Right cardiac atrium (tissue), 5 donors: ENCODE measurements around the gene EXOC2. TPM values are rescaled to one million over a fixed set of nuclear protein-coding genes. Genes with fewer than 3 reads are reported as not detected.

Source experiments
- ATAC-seq, 2 donors: fragments of 200-7000 bp; cut with Tn5 transposase; one replicate each; pipeline versions ENCODE4 v1.8.0 to v1.9.1; 2020; ENCODE audit warnings: moderate library complexity in 2 of 2, mild to moderate bottlenecking in 1 of 2
- DNase-seq, 3 donors: peaks; one replicate each; pipeline ENCODE4 v3.0.0-alpha.2; 2020
- H3K27ac ChIP-seq: one replicate; pipeline ENCODE4 v1.5.1; 2013; ENCODE audit warnings: mild to moderate bottlenecking, low read length, control low read depth, moderate library complexity
- H3K27me3 ChIP-seq: one replicate; pipeline ENCODE4 v1.6.1; 2013; ENCODE audit not compliant: control insufficient read depth, insufficient read depth
- H3K4me1 ChIP-seq: one replicate; pipeline ENCODE4 v1.6.1; 2013; ENCODE audit warnings: low read length; ENCODE audit not compliant: control insufficient read depth, insufficient read depth
- H3K4me3 ChIP-seq: one replicate; pipeline ENCODE4 v1.5.1; 2013; ENCODE audit warnings: low read length, control low read depth
- H3K9me3 ChIP-seq: one replicate; pipeline ENCODE4 v1.6.1; 2013; ENCODE audit warnings: low read length; ENCODE audit not compliant: control insufficient read depth
- WGBS: extraction: QIAGEN DNeasy Blood & Tissue Kit; methylation state at CpG from one replicate; pipeline ENCODE4 v1.1.7; 2013; 5-methylcytosine and 5-hydroxymethylcytosine counted together
- intact Hi-C, 4 donors: fragments of 100-400 bp; cut with DNase I; formaldehyde crosslinking; loops; one replicate each; pipeline versions ENCODE4 v1.11.0 to v1.14.0; 2022 to 2023
- polyA plus RNA-seq: library from polyadenylated mRNA; stranded (reverse); fragments of 200-250 nt; gene quantifications from one replicate; pipeline ENCODE4 v1.2.3, GENCODE V29; 2013
- total RNA-seq, 4 donors: library from RNA; stranded (reverse); fragmentation: NEBNext Ultra II Directional; extraction: Animal tissue kit (Norgen Biotek cat#: 25700); gene quantifications; one replicate each; pipeline ENCODE4 v1.2.1, GENCODE V29; 2021
- donor health status: healthy with polysubstance abuse.
- donor health status: DM: no; HTN: yes; CAD: no.
- donor health status: DM: no; HTN: no; CAD: no.
- donor health status: DM: no; HTN: yes; CAD: no; lungs with severe emphysema.
- donor health status: DM: yes; HTN: yes; CAD: no.

Gene EXOC2
- total and polyA plus RNA-seq, 5 donors, result 7.9 to 17.9 (median 14.3) TPM

- Histone ChIP-seq H3K27ac (no peak overlapping the region), H3K4me1 (no peaks in the 10 kb centered on the region), H3K27me3 (peaks cover 2% of the 10 kb centered on the region), H3K9me3 (no peaks in the 10 kb centered on the region), H3K4me3 (no peak overlapping the region)
- intact Hi-C loops, result loop anchor here in 1 of 4 donors (10.0 kb wide), 1 partner anchor 127 kb away; no protein-coding TSS in a partner anchor
- DNase-seq (peak; percentile 72 to 89 (median 76)), ATAC-seq (peak; percentile 70 to 73)
- WGBS, result 16% methylated on average over 11 of the region's 11 CpGs
These were observed 29.2 kb upstream of the EXOC2 start for GRCh38 chr6:722077-722524.

- no peaks in the 10 kb centered on the region for H3K27me3 ChIP-seq
- H3K27ac ChIP-seq, result no peak overlapping the region
- DNase-seq, result no peak
- intact Hi-C loops, result loop anchor here in 1 of 4 donors (10.0 kb wide), 1 partner anchor 124 kb away; no protein-coding TSS in a partner anchor
- H3K4me3 ChIP-seq, result no peak overlapping the region
- 84% methylated on average over 7 of the region's 7 CpGs for WGBS
- H3K9me3 ChIP-seq, result no peaks in the 10 kb centered on the region
- no peak for ATAC-seq
- H3K4me1 ChIP-seq, result no peaks in the 10 kb centered on the region
These were observed 25.4 kb upstream of the EXOC2 start for GRCh38 chr6:718345-718744.

GRCh38 chr6:717135-717534 lies 24.2 kb upstream of the EXOC2 start:
- H3K4me1 ChIP-seq, result no peaks in the 10 kb centered on the region
- H3K4me3 ChIP-seq, result no peak overlapping the region
- ATAC-seq (no peak), DNase-seq (no peak)
- no peaks in the 10 kb centered on the region for H3K27me3 ChIP-seq
- no peak overlapping the region for H3K27ac ChIP-seq
- intact Hi-C loops, result loop anchor here in 1 of 4 donors (10.0 kb wide), 1 partner anchor 122 kb away; no protein-coding TSS in a partner anchor
- no peaks in the 10 kb centered on the region for H3K9me3 ChIP-seq
- 94% methylated on average over 11 of the region's 11 CpGs for WGBS

- no peaks in the 10 kb centered on the region for H3K4me1 ChIP-seq
- WGBS, result 68% methylated on average over 13 of the region's 13 CpGs
- DNase-seq, result no peak
- no peaks in the 10 kb centered on the region for H3K9me3 ChIP-seq
- H3K27ac ChIP-seq, result no peak overlapping the region
- H3K4me3 ChIP-seq, result no peak overlapping the region
- intact Hi-C loops, result loop anchor here in 1 of 4 donors (10.0 kb wide), 1 partner anchor 121 kb away; no protein-coding TSS in a partner anchor
- no peak for ATAC-seq
- H3K27me3 ChIP-seq, result no peaks in the 10 kb centered on the region
These were observed 23.0 kb upstream of the EXOC2 start for GRCh38 chr6:715709-716491.

GRCh38 chr6:714100-714499 lies 21.2 kb upstream of the EXOC2 start:
- intact Hi-C loops, result loop anchor here in 1 of 4 donors (10.0 kb wide), 1 partner anchor 119 kb away; no protein-coding TSS in a partner anchor
- Histone ChIP-seq H3K4me1 (no peaks in the 10 kb centered on the region), H3K27me3 (no peaks in the 10 kb centered on the region), H3K4me3 (no peak overlapping the region), H3K27ac (no peak overlapping the region), H3K9me3 (no peaks in the 10 kb centered on the region)
- DNase-seq (no peak), ATAC-seq (no peak)
- 65% methylated on average over 4 of the region's 4 CpGs for WGBS

GRCh38 chr6:713351-713750 lies 20.4 kb upstream of the EXOC2 start:
- H3K9me3 ChIP-seq, result no peaks in the 10 kb centered on the region
- DNase-seq (no peak), ATAC-seq (no peak)
- no peaks in the 10 kb centered on the region for H3K27me3 ChIP-seq
- 81% methylated on average over 5 of the region's 5 CpGs for WGBS
- no peak overlapping the region for H3K4me3 ChIP-seq
- intact Hi-C loops, result loop anchor here in 1 of 4 donors (10.0 kb wide), 1 partner anchor 119 kb away; no protein-coding TSS in a partner anchor
- H3K4me1 ChIP-seq, result no peaks in the 10 kb centered on the region
- H3K27ac ChIP-seq, result no peak overlapping the region

GRCh38 chr6:712805-713204 lies 19.9 kb upstream of the EXOC2 start:
- Histone ChIP-seq H3K4me3 (no peak overlapping the region), H3K9me3 (no peaks in the 10 kb centered on the region), H3K27me3 (no peaks in the 10 kb centered on the region), H3K27ac (no peak overlapping the region), H3K4me1 (no peaks in the 10 kb centered on the region)
- 79% methylated on average over 8 of the region's 8 CpGs for WGBS
- no peak for DNase-seq
- intact Hi-C loops, result loop anchor here in 1 of 4 donors (10.0 kb wide), 1 partner anchor 118 kb away; no protein-coding TSS in a partner anchor
- ATAC-seq, result no peak

GRCh38 chr6:711925-712324 lies 19.0 kb upstream of the EXOC2 start:
- H3K27ac ChIP-seq, result no peak overlapping the region
- no peaks in the 10 kb centered on the region for H3K27me3 ChIP-seq
- H3K4me3 ChIP-seq, result no peak overlapping the region
- no peaks in the 10 kb centered on the region for H3K9me3 ChIP-seq
- ATAC-seq, result peak in 1 of 2 donors; percentile 43
- DNase-seq, result no peak
- no peaks in the 10 kb centered on the region for H3K4me1 ChIP-seq
- intact Hi-C loops, result loop anchor here in 1 of 4 donors (10.0 kb wide), 1 partner anchor 117 kb away; no protein-coding TSS in a partner anchor

- ATAC-seq (peak; percentile 92 to 94), DNase-seq (peak; percentile 57 to 83 (median 83))
- intact Hi-C loops, result loop anchor here in 1 of 4 donors (10.0 kb wide), 1 partner anchor 116 kb away; no protein-coding TSS in a partner anchor
- Histone ChIP-seq H3K27me3 (no peaks in the 10 kb centered on the region), H3K4me3 (peak overlapping the region; percentile 52), H3K27ac (peak overlapping the region; percentile 59), H3K9me3 (no peaks in the 10 kb centered on the region), H3K4me1 (no peaks in the 10 kb centered on the region)
- WGBS, result under 1% methylated on average over 55 of the region's 55 CpGs
These were observed 17.9 kb upstream of the EXOC2 start for GRCh38 chr6:710601-711571.

GRCh38 chr6:709471-710056 lies 16.6 kb upstream of the EXOC2 start:
- DNase-seq (no peak), ATAC-seq (no peak)
- Histone ChIP-seq H3K4me1 (no peaks in the 10 kb centered on the region), H3K27me3 (no peaks in the 10 kb centered on the region), H3K4me3 (no peak overlapping the region), H3K27ac (no peak overlapping the region), H3K9me3 (no peaks in the 10 kb centered on the region)
- WGBS, result 91% methylated on average over 3 of the region's 3 CpGs
- intact Hi-C loops, result loop anchor here in 1 of 4 donors (10.0 kb wide), 1 partner anchor 115 kb away; no protein-coding TSS in a partner anchor
